SH-SY5Y (cell line): ENCODE measurements around the gene CIDEA.

Experiments used
- GATA2 ChIP-seq: IDR thresholded peaks from 2 replicates; pipeline ENCODE4 v1.6.1; 2011; ENCODE audit warnings: mild to moderate bottlenecking, low read depth, low read length
- GATA3 ChIP-seq: IDR thresholded peaks from 2 replicates; pipeline ENCODE4 v1.6.1; 2011; ENCODE audit warnings: low read depth, mild to moderate bottlenecking, low read length, moderate library complexity

DNA sequence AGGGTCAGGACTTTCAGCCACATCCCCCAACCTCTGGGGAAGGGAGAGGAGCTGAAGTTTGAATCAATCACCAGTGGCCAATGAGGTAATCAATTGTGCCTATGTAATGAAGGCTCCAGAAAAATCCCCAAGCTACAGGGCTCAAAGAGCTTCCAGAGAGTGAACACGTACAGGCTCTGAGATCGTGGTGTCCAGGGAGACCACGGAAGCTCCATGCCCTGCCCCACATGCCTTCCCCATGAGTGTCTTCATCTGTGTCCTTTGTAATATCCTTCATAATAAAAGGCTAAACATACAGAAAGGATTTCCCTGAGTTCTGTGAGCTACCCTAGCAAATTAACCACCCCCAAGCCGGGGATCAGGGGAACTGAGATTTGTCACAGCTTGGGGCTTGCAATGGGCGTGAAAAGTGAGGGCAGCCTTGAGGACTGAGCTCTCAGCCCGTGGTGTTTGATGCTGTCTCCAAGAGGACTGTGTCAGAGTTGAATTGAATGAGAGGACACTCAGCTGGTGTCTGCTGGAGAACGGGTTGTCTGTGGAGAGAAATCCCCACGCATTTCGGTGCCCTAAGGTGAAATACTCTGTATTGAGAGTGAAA is 28.4 kb downstream of the CIDEA start:
- no peak for TF ChIP-seq GATA2
- TF ChIP-seq GATA3 = no peak
